Right lobe of liver (tissue), 4 donors: ENCODE results near the gene GRIA2.

Experiments
- CTCF ChIP-seq, 4 donors: fragments of 200-600 bp in 3 of 4; fragments of 450-650 bp in 1 of 4; IDR thresholded peaks; one replicate each; pipeline versions ENCODE4 v1.5.1 to v1.8.0; 2016 to 2022; ENCODE audit warnings: antibody characterized with exemption in 4 of 4, mild to moderate bottlenecking in 2 of 4
- POLR2A ChIP-seq: fragments of 450-650 bp; IDR thresholded peaks from one replicate; pipeline ENCODE4 v1.6.1; 2017; ENCODE audit warnings: antibody characterized with exemption, mild to moderate bottlenecking
- donor health status: DM: no; HTN: no; CAD: no.
- donor health status: DM: no; HTN: no; CAD: no.
- donor health status: DM: no; HTN: yes; CAD: no.

- TF ChIP-seq CTCF (IDR thresholded peaks at IDR 0.05) = peak in 1 of 4 donors; percentile 13
- no peak for TF ChIP-seq POLR2A
Observed at GRCh38 chr4:157172011-157172410, 48.5 kb upstream of the GRIA2 start.
